ENCODE data around the gene KLK10. TPM values are rescaled to one million over a fixed set of nuclear protein-coding genes. Genes with fewer than 3 reads are reported as not detected.

Gene KLK10
- total RNA-seq, 1 experiment from 2014 or later, result not detected

DNA sequence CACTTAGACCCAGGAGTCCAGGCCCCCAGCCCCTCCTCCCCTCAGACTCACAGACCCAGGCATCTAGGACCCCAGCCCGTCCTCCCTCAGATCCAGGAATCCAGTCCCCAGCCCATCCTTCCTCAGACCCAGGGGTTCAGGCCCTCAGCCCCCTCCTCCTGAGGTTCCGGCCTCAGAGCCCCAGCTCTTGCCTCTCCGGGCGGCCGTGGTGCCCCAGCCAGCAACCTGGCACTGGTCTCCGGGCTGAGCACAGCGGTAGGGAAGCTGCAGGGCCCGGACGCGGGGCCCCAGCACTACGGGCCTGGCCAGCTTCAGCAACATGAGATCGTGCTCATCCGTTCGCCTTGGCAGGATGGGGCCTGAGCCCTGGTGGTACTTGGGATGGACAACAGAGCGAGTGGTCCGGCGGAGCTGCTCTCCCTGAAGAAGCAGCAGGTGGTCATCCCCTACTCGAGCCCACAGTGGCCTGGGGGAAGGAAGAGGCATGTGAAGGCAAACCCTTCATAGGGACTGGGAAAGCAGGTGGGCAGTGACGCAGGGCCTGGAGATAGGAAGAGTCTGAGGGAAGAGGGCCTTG is 3.7 kb downstream of the KLK10 start:
- no TSS peak for BruUV-seq (replicated peaks)
- ATAC-seq, result no peak
- Histone ChIP-seq H3K27ac (ENCODE audit: low read length) (no peak overlapping the region), H3K36me3 (ENCODE audit: control insufficient read depth, insufficient read depth, low read length) (no peaks in the 10 kb centered on the region; the same call in 1 of the 2 replicates), H3K4me1 (ENCODE audit: control insufficient read depth, insufficient read depth, low read length) (no peaks in the 10 kb centered on the region; the same call in 1 of the 2 replicates), H3K4me3 (ENCODE audit: low read depth in 2 of 2, low read length in 2 of 2) (no peak overlapping the region), H3K9me3 (ENCODE audit: control insufficient read depth, insufficient read depth, low read depth, low read length) (no peaks in the 10 kb centered on the region), H3K27me3 (ENCODE audit: control insufficient read depth, insufficient read depth, low read length) (peaks cover 2% of the 10 kb centered on the region; the same call in 1 of the 2 replicates)
- ChIA-PET CTCF (interaction anchor here (2.3 kb wide), 1 partner anchor 87 kb away, joined by 15 read pairs; no protein-coding TSS in a partner anchor), POLR2A (interaction anchor here (0.6 kb wide), 1 partner anchor 120 kb away, joined by 4 read pairs; no protein-coding TSS in a partner anchor)
- intact Hi-C loops (cut with micrococcal nuclease; ENCODE audit: unreplicated experiment) (loop anchor here (2.0 kb wide), 1 partner anchor 85 kb away; no protein-coding TSS in a partner anchor), in situ Hi-C loops (cut with HindIII; ENCODE audit: low pct_unique_long_range_greater_than_20kb, low sequenced_read_pairs) (no loop called here)
- TF ChIP-seq REST (IDR thresholded peaks at IDR 0.05; ENCODE audit: insufficient read depth in 1 of 2, low read depth in 2 of 2, low read length in 1 of 2) (no peak), POLR2AphosphoS5 (IDR thresholded peaks at IDR 0.05; ENCODE audit: low read depth, low read length) (no peak)
- no peak for DNase-seq (ENCODE audit: low read depth, low spot score)

- no peak overlapping the region for H3K27ac ChIP-seq (ENCODE audit: low read length)
- H3K9me3 ChIP-seq (ENCODE audit: control insufficient read depth, insufficient read depth, low read depth, low read length), result no peaks in the 10 kb centered on the region
- POLR2A ChIA-PET, result no interaction called here
- CTCF ChIA-PET, result no interaction called here
- DNase-seq (ENCODE audit: low read depth, low spot score) (no peak), ATAC-seq (no peak)
- in situ Hi-C loops (cut with HindIII; ENCODE audit: low pct_unique_long_range_greater_than_20kb, low sequenced_read_pairs), result no loop called here
- H3K4me1 ChIP-seq (ENCODE audit: control insufficient read depth, insufficient read depth, low read length), result no peaks in the 10 kb centered on the region
- H3K36me3 ChIP-seq (ENCODE audit: control insufficient read depth, insufficient read depth, low read length), result no peaks in the 10 kb centered on the region; the same call in 1 of the 2 replicates
- peaks cover 2% of the 10 kb centered on the region; the same call in 1 of the 2 replicates for H3K27me3 ChIP-seq (ENCODE audit: control insufficient read depth, insufficient read depth, low read length)
- H3K4me3 ChIP-seq (ENCODE audit: low read depth in 2 of 2, low read length in 2 of 2), result no peak overlapping the region
- TF ChIP-seq POLR2AphosphoS5 (IDR thresholded peaks at IDR 0.05; ENCODE audit: low read depth, low read length), result no peak
- TF ChIP-seq TCF7L2 (IDR thresholded peaks at IDR 0.05; ENCODE audit: low read depth, low read length), result no peak
- no peak for TF ChIP-seq REST (IDR thresholded peaks at IDR 0.05; ENCODE audit: insufficient read depth in 1 of 2, low read depth in 2 of 2, low read length in 1 of 2)
- TF ChIP-seq, protein P1, sequence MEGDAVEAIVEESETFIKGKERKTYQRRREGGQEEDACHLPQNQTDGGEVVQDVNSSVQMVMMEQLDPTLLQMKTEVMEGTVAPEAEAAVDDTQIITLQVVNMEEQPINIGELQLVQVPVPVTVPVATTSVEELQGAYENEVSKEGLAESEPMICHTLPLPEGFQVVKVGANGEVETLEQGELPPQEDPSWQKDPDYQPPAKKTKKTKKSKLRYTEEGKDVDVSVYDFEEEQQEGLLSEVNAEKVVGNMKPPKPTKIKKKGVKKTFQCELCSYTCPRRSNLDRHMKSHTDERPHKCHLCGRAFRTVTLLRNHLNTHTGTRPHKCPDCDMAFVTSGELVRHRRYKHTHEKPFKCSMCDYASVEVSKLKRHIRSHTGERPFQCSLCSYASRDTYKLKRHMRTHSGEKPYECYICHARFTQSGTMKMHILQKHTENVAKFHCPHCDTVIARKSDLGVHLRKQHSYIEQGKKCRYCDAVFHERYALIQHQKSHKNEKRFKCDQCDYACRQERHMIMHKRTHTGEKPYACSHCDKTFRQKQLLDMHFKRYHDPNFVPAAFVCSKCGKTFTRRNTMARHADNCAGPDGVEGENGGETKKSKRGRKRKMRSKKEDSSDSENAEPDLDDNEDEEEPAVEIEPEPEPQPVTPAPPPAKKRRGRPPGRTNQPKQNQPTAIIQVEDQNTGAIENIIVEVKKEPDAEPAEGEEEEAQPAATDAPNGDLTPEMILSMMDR (IDR thresholded peaks at IDR 0.05), result no peak
- TF ChIP-seq SIN3A (IDR thresholded peaks at IDR 0.05; ENCODE audit: borderline replicate concordance, insufficient read depth, low read depth, low read length), result no peak
- no TSS peak for BruUV-seq (replicated peaks)
- intact Hi-C loops (cut with micrococcal nuclease; ENCODE audit: unreplicated experiment), result loop anchor here (2.0 kb wide), 1 partner anchor 83 kb away; no protein-coding TSS in a partner anchor
These were observed 5.3 kb downstream of the KLK10 start for GRCh38 chr19:51014242-51014641.

Measured in Panc1 (cell line).